Naive thymus-derived CD4-positive, alpha-beta T cell (primary cell): ENCODE measurements around the gene POU2F2. TPM values are rescaled to one million over a fixed set of nuclear protein-coding genes. Genes with fewer than 3 reads are reported as not detected.

Experiments
- ATAC-seq: fragments of 150-1000 bp; cut with Tn5 transposase; 2 replicates; pipeline ENCODE4 v1.10.0; 2021; ENCODE audit warnings: mild to moderate bottlenecking, moderate library complexity
- CTCF ChIA-PET: fragments of 350-600 bp; sonication (Branson Sonifier 250); formaldehyde crosslinking; loops from one replicate; lab custom pipeline; 2021; ENCODE audit warnings: antibody characterized with exemption; lab: Charles Lee
- POLR2A ChIA-PET: fragments of 350-600 bp; sonication (Branson Sonifier 250); formaldehyde crosslinking; loops from one replicate; lab custom pipeline; 2021; ENCODE audit warnings: antibody characterized with exemption, inconsistent platforms; lab: Charles Lee
- DNase-seq, 9 donors: peaks; one replicate each; pipeline versions ENCODE4 v3.0.0 to v3.0.0-alpha.2; 2020 to 2022; ENCODE audit warnings: mixed read lengths in 1 of 9
- H3K27ac ChIP-seq: one replicate; pipeline ENCODE4 v1.7.0; 2013; ENCODE audit warnings: mild to moderate bottlenecking, low read depth, low read length, moderate library complexity
- H3K27me3 ChIP-seq, 2 donors: one replicate each; pipeline ENCODE4 v1.7.0; 2013; ENCODE audit warnings: low read length in 2 of 2, mild to moderate bottlenecking in 2 of 2, moderate library complexity in 2 of 2; ENCODE audit not compliant: control insufficient read depth in 2 of 2, insufficient read depth in 2 of 2
- H3K36me3 ChIP-seq, 3 experiments: 1 replicate in 2 of 3; 2 replicates in 1 of 3; pipeline ENCODE4 v1.7.0; 2013; ENCODE audit warnings: low read length in 3 of 3, mild to moderate bottlenecking in 3 of 3, moderate library complexity in 1 of 3; ENCODE audit not compliant: insufficient read depth in 3 of 3, control insufficient read depth in 2 of 3
- H3K4me1 ChIP-seq, 2 donors: one replicate each; pipeline ENCODE4 v1.7.0; 2013; ENCODE audit warnings: low read length in 2 of 2, mild to moderate bottlenecking in 2 of 2, moderate library complexity in 1 of 2; ENCODE audit not compliant: control insufficient read depth in 2 of 2, insufficient read depth in 2 of 2
- H3K4me3 ChIP-seq: 2 replicates; pipeline ENCODE4 v1.7.0; 2013; ENCODE audit warnings: mild to moderate bottlenecking, low read length
- H3K9me3 ChIP-seq, 3 experiments: 1 replicate in 2 of 3; 2 replicates in 1 of 3; pipeline ENCODE4 v1.7.0; 2013; ENCODE audit warnings: low read length in 3 of 3; ENCODE audit not compliant: control insufficient read depth in 2 of 3
- H3K27ac Mint-ChIP-seq, 9 donors: one replicate each; pipeline ENCODE4 v1.8.0; 2020 to 2022; ENCODE audit warnings: mixed read lengths in 9 of 9, mild to moderate bottlenecking in 8 of 9, moderate library complexity in 5 of 9, inconsistent platforms in 2 of 9
- H3K27me3 Mint-ChIP-seq, 5 donors: one replicate each; pipeline ENCODE4 v1.8.0; 2021 to 2022; ENCODE audit warnings: mixed read lengths in 5 of 5, mild to moderate bottlenecking in 1 of 5
- H3K36me3 Mint-ChIP-seq, 5 donors: one replicate each; pipeline ENCODE4 v1.8.0; 2020 to 2022; ENCODE audit warnings: mixed read lengths in 5 of 5, mild to moderate bottlenecking in 3 of 5, inconsistent platforms in 1 of 5
- H3K4me1 Mint-ChIP-seq, 7 donors: one replicate each; pipeline ENCODE4 v1.8.0; 2020 to 2022; ENCODE audit warnings: mixed read lengths in 7 of 7, mild to moderate bottlenecking in 3 of 7, inconsistent platforms in 1 of 7
- H3K4me3 Mint-ChIP-seq, 10 donors: one replicate each; pipeline ENCODE4 v1.8.0; 2020 to 2022; ENCODE audit warnings: mild to moderate bottlenecking in 10 of 10, mixed read lengths in 10 of 10, moderate library complexity in 6 of 10, inconsistent platforms in 2 of 10
- H3K9me3 Mint-ChIP-seq, 11 donors: one replicate each; pipeline ENCODE4 v1.8.0; 2020 to 2022; ENCODE audit warnings: mixed read lengths in 11 of 11, mild to moderate bottlenecking in 4 of 11, inconsistent platforms in 1 of 11, moderate library complexity in 1 of 11
- intact Hi-C, 2 donors: fragments of 100-400 bp; cut with micrococcal nuclease; formaldehyde crosslinking; loops; one replicate each; pipeline ENCODE4 v1.15.1; 2023
- polyA plus RNA-seq, 2 donors: library from polyadenylated mRNA; unstranded; fragments of 300-500 nt; fragmentation: Illumina TruSeq; gene quantifications; one replicate each; pipeline ENCODE4 v1.2.3, GENCODE V29; 2021
- total RNA-seq, 6 experiments: library from RNA in 5 of 6; stranded (reverse) in 5 of 6; gene quantifications; 1 replicate in 5 of 6; 2 replicates in 1 of 6; pipeline ENCODE4 v1.2.3 and lab custom pipeline; 2021 to 2026

POU2F2 gene
- total and polyA plus RNA-seq, 7 experiments from 2014 or later: 2.2 to 91.3 (median 33.4) TPM

GRCh38 chr19:42152910-42153671, 20.8 kb upstream of the POU2F2 start:
- POLR2A ChIA-PET: no interaction called here

GRCh38 chr19:42151782-42152684, 19.8 kb upstream of the POU2F2 start:
- DNase-seq (no peak), ATAC-seq (no peak)
- peaks cover 0 to 19% (median 0%) of the 10 kb centered on the region in 5 donors for H3K36me3 Mint-ChIP-seq
- no peak overlapping the region for H3K27ac Mint-ChIP-seq
- intact Hi-C loops: no loop called here
- Histone ChIP-seq H3K4me1 (peaks cover 14 to 28% of the 10 kb centered on the region in 2 donors), H3K36me3 (peaks cover 0 to 4% (median 3%) of the 10 kb centered on the region in 3 experiments), H3K9me3 (no peaks in the 10 kb centered on the region), H3K27ac (no peak overlapping the region), H3K4me3 (no peak overlapping the region), H3K27me3 (no peaks in the 10 kb centered on the region)
- peaks cover 32 to 52% (median 44%) of the 10 kb centered on the region in 7 donors for H3K4me1 Mint-ChIP-seq
- H3K9me3 Mint-ChIP-seq: no peaks in the 10 kb centered on the region
- ChIA-PET POLR2A (interaction anchor here (1.2 kb wide), 1 partner anchor 47 kb away, joined by 3 read pairs; no protein-coding TSS in a partner anchor), CTCF (interaction anchor here (0.8 kb wide), 1 partner anchor 15 kb away, joined by 3 read pairs; no protein-coding TSS in a partner anchor)
- H3K27me3 Mint-ChIP-seq: peaks cover 0 to 25% (median 7%) of the 10 kb centered on the region in 5 donors
- no peak overlapping the region for H3K4me3 Mint-ChIP-seq

More at GRCh38 chr19:42152910-42153671, 20.8 kb upstream of the POU2F2 start:
- H3K4me1 Mint-ChIP-seq: peaks cover 27 to 45% (median 38%) of the 10 kb centered on the region in 7 donors
- peak overlapping the region in 2 of 9 donors; percentile 20 to 41 for H3K27ac Mint-ChIP-seq
- DNase-seq (no peak), ATAC-seq (no peak)
- Histone ChIP-seq H3K4me1 (peaks cover 12 to 28% of the 10 kb centered on the region in 2 donors), H3K36me3 (peaks cover 0 to 4% (median 3%) of the 10 kb centered on the region in 3 experiments), H3K27ac (no peak overlapping the region), H3K27me3 (no peaks in the 10 kb centered on the region), H3K4me3 (no peak overlapping the region), H3K9me3 (no peaks in the 10 kb centered on the region)
- H3K36me3 Mint-ChIP-seq: peaks cover 0 to 25% (median 4%) of the 10 kb centered on the region in 5 donors
- H3K9me3 Mint-ChIP-seq: no peaks in the 10 kb centered on the region
- H3K27me3 Mint-ChIP-seq: peaks cover 0 to 16% (median 7%) of the 10 kb centered on the region in 5 donors
- peak overlapping the region in 2 of 10 donors; percentile 11 to 32 for H3K4me3 Mint-ChIP-seq
- intact Hi-C loops: no loop called here
- CTCF ChIA-PET: no interaction called here

DNA sequence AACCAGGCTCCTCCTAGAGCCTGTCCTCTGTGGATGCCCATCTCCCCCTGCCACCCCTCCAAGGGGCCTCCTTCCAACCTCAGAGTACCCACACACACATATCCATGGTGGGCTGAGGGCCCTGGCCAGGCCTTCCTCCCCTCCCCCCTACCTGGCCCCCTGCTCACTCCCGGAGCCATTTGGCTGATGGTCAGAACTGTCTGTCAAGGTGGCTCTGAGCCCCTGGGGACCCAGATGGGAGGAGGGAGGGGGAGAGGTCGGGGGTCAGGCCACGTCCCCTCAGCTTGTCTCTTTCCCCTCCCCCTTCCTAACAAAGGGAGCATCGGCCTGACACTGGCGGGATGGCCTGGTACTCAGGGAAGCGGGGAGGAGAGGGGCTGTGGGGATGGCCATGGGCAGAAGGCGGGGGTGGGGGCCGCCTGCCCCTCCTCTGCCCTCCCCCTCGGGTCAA, 18.7 kb upstream of the POU2F2 start:
- H3K4me3 ChIP-seq: no peak overlapping the region
- Mint-ChIP-seq H3K4me1 (peaks cover 32 to 51% (median 44%) of the 10 kb centered on the region in 7 donors), H3K27ac (no peak overlapping the region), H3K27me3 (peaks cover 0 to 33% (median 7%) of the 10 kb centered on the region in 5 donors), H3K36me3 (peaks cover 0 to 16% (median 4%) of the 10 kb centered on the region in 5 donors), H3K4me3 (no peak overlapping the region), H3K9me3 (no peaks in the 10 kb centered on the region)
- H3K36me3 ChIP-seq: no peaks in the 10 kb centered on the region
- H3K9me3 ChIP-seq: no peaks in the 10 kb centered on the region
- H3K27ac ChIP-seq: no peak overlapping the region
- no peaks in the 10 kb centered on the region for H3K27me3 ChIP-seq
- DNase-seq (no peak), ATAC-seq (no peak)
- intact Hi-C loops: no loop called here
- peaks cover 14 to 28% of the 10 kb centered on the region in 2 donors for H3K4me1 ChIP-seq
- POLR2A ChIA-PET: interaction anchor here (1.2 kb wide), 1 partner anchor 48 kb away, joined by 3 read pairs; no protein-coding TSS in a partner anchor
- CTCF ChIA-PET: no interaction called here

DNA sequence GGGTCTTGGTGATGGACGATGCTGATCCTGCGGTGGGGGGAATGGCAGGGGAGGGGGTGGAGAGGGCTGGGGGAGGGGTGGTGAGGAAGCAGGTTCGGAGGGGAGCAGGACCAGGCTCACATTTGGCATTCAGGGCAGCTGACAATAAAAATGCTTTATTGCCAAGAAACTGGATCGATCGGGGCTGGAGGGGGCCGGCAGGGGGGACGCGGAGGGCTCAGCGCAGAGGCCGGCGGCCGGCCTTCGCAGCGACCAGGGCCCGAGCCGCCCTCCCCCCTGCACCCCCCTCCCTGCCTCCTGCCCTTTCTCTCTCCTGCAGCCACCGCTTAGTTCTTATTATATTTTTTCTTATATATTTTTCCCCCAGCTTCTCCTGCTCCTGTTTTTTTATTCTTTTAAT, 18.1 kb upstream of the POU2F2 start:
- peaks cover 0 to 33% (median 7%) of the 10 kb centered on the region in 5 donors for H3K27me3 Mint-ChIP-seq
- peaks cover 32 to 45% (median 40%) of the 10 kb centered on the region in 7 donors for H3K4me1 Mint-ChIP-seq
- Histone ChIP-seq H3K4me3 (no peak overlapping the region), H3K27me3 (no peaks in the 10 kb centered on the region), H3K36me3 (no peaks in the 10 kb centered on the region), H3K27ac (no peak overlapping the region), H3K4me1 (peaks cover 13 to 24% of the 10 kb centered on the region in 2 donors), H3K9me3 (no peaks in the 10 kb centered on the region)
- ATAC-seq: no peak
- CTCF ChIA-PET: no interaction called here
- no peak overlapping the region for H3K4me3 Mint-ChIP-seq
- DNase-seq: no peak
- intact Hi-C loops: no loop called here
- POLR2A ChIA-PET: no interaction called here
- peaks cover 0 to 18% (median 0%) of the 10 kb centered on the region in 5 donors for H3K36me3 Mint-ChIP-seq
- H3K9me3 Mint-ChIP-seq: no peaks in the 10 kb centered on the region
- H3K27ac Mint-ChIP-seq: no peak overlapping the region

DNA sequence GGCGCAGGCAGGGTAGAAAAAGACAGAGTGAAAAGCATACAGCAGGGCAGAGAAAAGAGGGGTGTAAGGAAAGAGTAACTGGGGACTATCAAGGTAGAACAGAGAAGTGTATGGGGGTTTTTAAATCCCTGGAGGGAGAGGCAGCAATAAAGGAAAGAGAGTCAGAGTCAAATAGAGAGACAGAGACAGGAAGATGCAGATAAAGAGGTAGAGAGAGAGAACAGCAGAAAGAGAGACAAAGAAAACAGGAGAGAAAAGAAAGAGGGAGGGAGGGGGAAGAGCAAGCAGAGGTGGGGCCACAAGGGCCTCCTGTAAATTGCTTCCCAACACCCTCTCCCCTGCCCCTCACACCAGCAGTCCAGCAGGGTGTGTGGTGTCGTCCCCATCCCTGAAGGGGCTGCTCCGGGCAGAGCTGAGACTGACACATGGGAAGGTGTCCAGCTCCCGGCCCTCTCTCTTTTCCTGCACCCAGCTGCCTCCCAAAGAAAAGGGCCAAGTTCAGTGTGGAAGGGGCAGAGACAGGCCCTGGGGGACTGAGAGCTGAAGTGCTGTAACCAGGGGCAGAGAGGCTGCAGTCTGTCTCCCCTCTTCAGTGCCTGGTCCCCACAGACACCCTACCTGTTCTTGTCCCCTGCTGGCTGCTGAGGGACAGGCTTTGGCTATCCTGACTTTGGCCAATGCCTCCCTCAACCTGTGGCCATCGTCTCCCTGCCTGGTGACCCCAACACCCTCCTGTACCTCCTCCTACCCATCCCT, 17.4 kb upstream of the POU2F2 start:
- CTCF ChIA-PET: interaction anchor here (0.8 kb wide), 1 partner anchor 130 kb away, joined by 3 read pairs; no protein-coding TSS in a partner anchor
- intact Hi-C loops: no loop called here

More for the DNA sequence above, 17.4 kb upstream of the POU2F2 start:
- peaks cover 0 to 21% (median 3%) of the 10 kb centered on the region in 5 donors for H3K36me3 Mint-ChIP-seq
- Histone ChIP-seq H3K9me3 (no peaks in the 10 kb centered on the region), H3K27ac (no peak overlapping the region), H3K4me3 (no peak overlapping the region), H3K4me1 (peaks cover 11 to 17% of the 10 kb centered on the region in 2 donors), H3K27me3 (no peaks in the 10 kb centered on the region), H3K36me3 (peaks cover 0 to 6% (median 0%) of the 10 kb centered on the region in 3 experiments)
- POLR2A ChIA-PET: no interaction called here
- H3K9me3 Mint-ChIP-seq: no peaks in the 10 kb centered on the region
- DNase-seq (no peak), ATAC-seq (no peak)
- H3K27ac Mint-ChIP-seq: peak overlapping the region in 3 of 9 donors; percentile 4 to 54 (median 15)
- H3K4me3 Mint-ChIP-seq: peak overlapping the region in 3 of 10 donors; percentile 4 to 61 (median 54)
- peaks cover 25 to 38% (median 34%) of the 10 kb centered on the region in 7 donors for H3K4me1 Mint-ChIP-seq
- peaks cover 0 to 30% (median 7%) of the 10 kb centered on the region in 5 donors for H3K27me3 Mint-ChIP-seq
